K562 (cell line): Measurements from ENCODE around the gene IQGAP3. TPM values are rescaled to one million over a fixed set of nuclear protein-coding genes. Genes with fewer than 3 reads are reported as not detected.

Source experiments
- ATF3 ChIP-seq, 2 experiments: fragments of 450-650 bp in 1 of 2; sonication (generic) in 1 of 2; formaldehyde crosslinking in 1 of 2; IDR thresholded peaks in 1 of 2; conservative IDR thresholded peaks in 1 of 2; 2 replicates each; pipeline versions ENCODE4 v1.6.1 to v1.8.1; 2016 to 2023; ENCODE audit warnings: mild to moderate bottlenecking in 2 of 2, moderate library complexity in 2 of 2, inconsistent platforms in 1 of 2, missing genetic modification reagents in 1 of 2
- ATF7 ChIP-seq: fragments of 450-650 bp; IDR thresholded peaks from 2 replicates; pipeline ENCODE4 v1.7.1; 2014; ENCODE audit warnings: mild to moderate bottlenecking, moderate library complexity
- JUN ChIP-seq, 2 experiments: sonication (generic) in 1 of 2; formaldehyde crosslinking in 1 of 2; IDR thresholded peaks; 2 replicates each; pipeline versions ENCODE4 v1.6.1 to v1.8.0; 2012 to 2022; ENCODE audit warnings: borderline replicate concordance in 2 of 2, mild to moderate bottlenecking in 2 of 2, improper control_type of control experiment in 1 of 2, low read depth in 1 of 2, low read length in 1 of 2, missing genetic modification reagents in 1 of 2
- RBM25 ChIP-seq: fragments of 200-400 bp; formaldehyde crosslinking; IDR thresholded peaks from 2 replicates; pipeline ENCODE4 v1.6.1; 2018; ENCODE audit warnings: low read length, low read depth, moderate library complexity; ENCODE audit not compliant: severe bottlenecking
- U2AF2 ChIP-seq: fragments of 200-400 bp; formaldehyde crosslinking; optimal IDR thresholded peaks from 2 replicates; pipeline ENCODE3; 2017; ENCODE audit warnings: low read depth, mild to moderate bottlenecking, low read length
- YY1 ChIP-seq, 3 experiments: IDR thresholded peaks; 2 replicates each; pipeline ENCODE4 v1.6.1; 2011; ENCODE audit warnings: low read length in 2 of 3, mild to moderate bottlenecking in 2 of 3, moderate library complexity in 2 of 3, borderline replicate concordance in 1 of 3, control low read depth in 1 of 3, low read depth in 1 of 3; ENCODE audit not compliant: insufficient read depth in 3 of 3, insufficient replicate concordance in 2 of 3, control insufficient read depth in 1 of 3, insufficient read length in 1 of 3; ENCODE audit errors: extremely low read depth in 1 of 3
- ZNF592 ChIP-seq: fragments of 450-650 bp; IDR thresholded peaks from 2 replicates; pipeline ENCODE4 v1.6.1; 2017; ENCODE audit warnings: antibody characterized with exemption, mild to moderate bottlenecking
- polyA plus RNA-seq, 8 experiments: library from polyadenylated mRNA; depleted of rRNA in 4 of 8; stranded (reverse) in 5 of 8; unstranded in 3 of 8; fragments of >200 nt; fragmentation: Nextera tagmentation in 2 of 8; fragmentation: Illumina TruSeq in 1 of 8; extraction: Ambion mirVana in 2 of 8; extraction: Trizol in 1 of 8; gene quantifications; 2 replicates each; pipeline versions ENCODE4 v1.2.1 to v1.2.3, GENCODE V29; 2011 to 2014; ENCODE audit warnings: inconsistent platforms in 1 of 8, missing spikeins in 1 of 8
- total RNA-seq, 7 experiments: library from RNA; depleted of rRNA in 6 of 7; stranded (reverse); fragments of >200 nt in 6 of 7; fragmentation: Illumina TruSeq in 2 of 7; extraction: Trizol in 2 of 7; gene quantifications; 2 replicates each; pipeline versions ENCODE4 v1.2.1 to v1.2.3, GENCODE V29; 2011 to 2021; ENCODE audit warnings: low replicate concordance in 1 of 7
- TF ChIP-seq, protein P1 (sequence below), 2 experiments: fragments of 450-650 bp; IDR thresholded peaks; 2 replicates each; pipeline ENCODE4 v1.6.1; 2016
- TF ChIP-seq, protein P2 (sequence below), 2 experiments: IDR thresholded peaks; 2 replicates each; pipeline ENCODE4 v1.6.1; 2011; ENCODE audit warnings: borderline replicate concordance in 1 of 2, control low read depth in 1 of 2, low read depth in 1 of 2, low read length in 1 of 2, mild to moderate bottlenecking in 1 of 2, mixed read lengths in 1 of 2, moderate library complexity in 1 of 2; ENCODE audit not compliant: insufficient read depth in 1 of 2, insufficient read length in 1 of 2, poor library complexity in 1 of 2, severe bottlenecking in 1 of 2; ENCODE audit errors: extremely low read depth in 1 of 2
- TF ChIP-seq, protein P3 (sequence below): fragments of 450-650 bp; formaldehyde crosslinking; conservative IDR thresholded peaks from 2 replicates; pipeline ENCODE4 v1.4.0; 2022; ENCODE audit warnings: mild to moderate bottlenecking, missing genetic modification characterization

The IQGAP3 gene
- total and polyA plus RNA-seq, 9 of the 15 experiments (the other 6 are each of a cell fraction or from before 2014, with no cell fraction given), result 1.4 to 16.6 (median 11.9) TPM

DNA sequence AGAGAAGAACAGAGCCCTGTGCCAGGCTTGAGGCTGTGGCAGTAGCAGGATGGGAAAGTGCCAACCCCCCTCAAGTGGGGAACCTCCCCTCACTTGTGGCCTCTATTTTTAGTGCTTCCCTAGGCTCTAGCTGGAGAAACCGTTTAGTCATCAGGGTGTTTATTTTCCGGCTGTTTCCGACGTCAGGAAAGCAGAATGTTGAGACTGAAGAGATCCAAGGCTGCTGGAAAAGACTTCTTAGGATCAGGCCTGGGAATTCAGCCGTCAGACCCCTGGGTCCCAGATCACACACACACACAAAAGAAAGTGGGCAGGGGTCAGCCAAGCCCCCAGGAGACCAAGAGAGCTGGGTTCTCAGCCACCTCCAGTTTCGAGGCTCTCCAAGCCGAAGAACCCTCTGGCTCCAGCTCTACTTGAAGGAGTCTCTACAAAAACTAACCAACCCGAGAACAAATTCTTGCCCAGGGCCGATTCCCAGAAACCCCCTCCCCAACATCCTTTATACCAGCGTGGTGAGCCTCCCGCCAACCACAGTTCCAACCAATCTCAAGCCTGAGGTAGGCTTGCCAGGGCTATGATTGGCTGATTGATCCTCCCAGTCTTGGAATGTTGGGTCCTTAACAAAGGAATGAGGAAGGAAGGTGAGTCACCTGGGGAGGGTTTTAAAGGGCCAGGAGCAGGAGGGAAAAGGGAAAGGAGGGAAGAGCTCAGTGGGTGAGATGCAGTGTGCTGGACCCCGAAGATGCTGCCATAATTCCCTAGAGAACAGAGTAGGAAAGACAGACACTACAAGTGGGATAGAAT, 69.3 kb downstream of the IQGAP3 start (continued):
- peak; percentile 72 for TF ChIP-seq ZNF592
- TF ChIP-seq ATF7, result no peak
- TF ChIP-seq, protein P1, sequence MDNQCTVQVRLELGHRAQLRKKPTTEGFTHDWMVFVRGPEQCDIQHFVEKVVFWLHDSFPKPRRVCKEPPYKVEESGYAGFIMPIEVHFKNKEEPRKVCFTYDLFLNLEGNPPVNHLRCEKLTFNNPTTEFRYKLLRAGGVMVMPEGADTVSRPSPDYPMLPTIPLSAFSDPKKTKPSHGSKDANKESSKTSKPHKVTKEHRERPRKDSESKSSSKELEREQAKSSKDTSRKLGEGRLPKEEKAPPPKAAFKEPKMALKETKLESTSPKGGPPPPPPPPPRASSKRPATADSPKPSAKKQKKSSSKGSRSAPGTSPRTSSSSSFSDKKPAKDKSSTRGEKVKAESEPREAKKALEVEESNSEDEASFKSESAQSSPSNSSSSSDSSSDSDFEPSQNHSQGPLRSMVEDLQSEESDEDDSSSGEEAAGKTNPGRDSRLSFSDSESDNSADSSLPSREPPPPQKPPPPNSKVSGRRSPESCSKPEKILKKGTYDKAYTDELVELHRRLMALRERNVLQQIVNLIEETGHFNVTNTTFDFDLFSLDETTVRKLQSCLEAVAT (IDR thresholded peaks at IDR 0.05), result no peak
- no peak for TF ChIP-seq YY1 (IDR thresholded peaks at IDR 0.05; ENCODE audit: borderline replicate concordance in 1 of 3, control insufficient read depth in 1 of 3, extremely low read depth in 1 of 3, insufficient read depth in 3 of 3, insufficient read length in 1 of 3, insufficient replicate concordance in 2 of 3, low read depth in 1 of 3, low read length in 2 of 3)
- TF ChIP-seq RBM25, result no peak
- TF ChIP-seq ATF3 (IDR thresholded peaks at IDR 0.05), result peak; percentile 54; the same call in 1 of the 2 replicates
- TF ChIP-seq ATF3 (CRISPR knock-in tag; conservative IDR thresholded peaks at IDR 0.05), result no peak
- TF ChIP-seq, protein P2, sequence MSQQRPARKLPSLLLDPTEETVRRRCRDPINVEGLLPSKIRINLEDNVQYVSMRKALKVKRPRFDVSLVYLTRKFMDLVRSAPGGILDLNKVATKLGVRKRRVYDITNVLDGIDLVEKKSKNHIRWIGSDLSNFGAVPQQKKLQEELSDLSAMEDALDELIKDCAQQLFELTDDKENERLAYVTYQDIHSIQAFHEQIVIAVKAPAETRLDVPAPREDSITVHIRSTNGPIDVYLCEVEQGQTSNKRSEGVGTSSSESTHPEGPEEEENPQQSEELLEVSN (IDR thresholded peaks at IDR 0.05; ENCODE audit: borderline replicate concordance in 1 of 2, extremely low read depth in 1 of 2, insufficient read depth in 1 of 2, insufficient read length in 1 of 2, low read depth in 1 of 2, low read length in 1 of 2, poor library complexity in 1 of 2, severe bottlenecking in 1 of 2), result peak; percentile 30 to 79
- no peak for TF ChIP-seq U2AF2
- TF ChIP-seq, protein P3, sequence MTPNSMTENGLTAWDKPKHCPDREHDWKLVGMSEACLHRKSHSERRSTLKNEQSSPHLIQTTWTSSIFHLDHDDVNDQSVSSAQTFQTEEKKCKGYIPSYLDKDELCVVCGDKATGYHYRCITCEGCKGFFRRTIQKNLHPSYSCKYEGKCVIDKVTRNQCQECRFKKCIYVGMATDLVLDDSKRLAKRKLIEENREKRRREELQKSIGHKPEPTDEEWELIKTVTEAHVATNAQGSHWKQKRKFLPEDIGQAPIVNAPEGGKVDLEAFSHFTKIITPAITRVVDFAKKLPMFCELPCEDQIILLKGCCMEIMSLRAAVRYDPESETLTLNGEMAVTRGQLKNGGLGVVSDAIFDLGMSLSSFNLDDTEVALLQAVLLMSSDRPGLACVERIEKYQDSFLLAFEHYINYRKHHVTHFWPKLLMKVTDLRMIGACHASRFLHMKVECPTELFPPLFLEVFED (CRISPR knock-in tag), result no peak
- peak; percentile 43; the same call in 1 of the 2 replicates for TF ChIP-seq JUN (IDR thresholded peaks at IDR 0.05; ENCODE audit: borderline replicate concordance, low read depth, low read length)
- no peak for TF ChIP-seq JUN (CRISPR knock-in tag; IDR thresholded peaks at IDR 0.05; ENCODE audit: borderline replicate concordance)
